Spleen (tissue), 11 donors: ENCODE data around the gene ATP5F1E. TPM values are rescaled to one million over a fixed set of nuclear protein-coding genes. Genes with fewer than 3 reads are reported as not detected.

Experiments used
- DNase-seq: peaks from one replicate; pipeline ENCODE4 v3.0.0-alpha.2; 2020
- H3K27ac ChIP-seq, 8 donors: fragments of 200-600 bp; sonication (generic) in 7 of 8; 1 replicate in 4 of 8; 2 replicates in 4 of 8; pipeline versions ENCODE4 v1.5.0 to v1.8.0; 2016 to 2021; ENCODE audit warnings: inconsistent platforms in 4 of 8, mild to moderate bottlenecking in 4 of 8, moderate library complexity in 1 of 8
- H3K27me3 ChIP-seq, 7 donors: fragments of 200-600 bp; sonication (generic) in 6 of 7; replicated peaks in 1 of 7; 1 replicate in 4 of 7; 2 replicates in 3 of 7; pipeline versions ENCODE4 v1.5.0 to v1.8.0; 2016 to 2021; ENCODE audit warnings: inconsistent platforms in 3 of 7, mild to moderate bottlenecking in 1 of 7
- H3K36me3 ChIP-seq, 6 donors: fragments of 200-600 bp; sonication (generic) in 5 of 6; 1 replicate in 4 of 6; 2 replicates in 2 of 6; pipeline versions ENCODE4 v1.5.0 to v1.8.0; 2016 to 2021; ENCODE audit warnings: inconsistent platforms in 2 of 6
- H3K4me1 ChIP-seq, 6 donors: fragments of 200-600 bp; sonication (generic) in 5 of 6; 1 replicate in 3 of 6; 2 replicates in 3 of 6; pipeline versions ENCODE4 v1.5.0 to v1.8.0; 2016 to 2021; ENCODE audit warnings: inconsistent platforms in 3 of 6
- H3K4me3 ChIP-seq, 8 donors: fragments of 200-600 bp; sonication (generic) in 7 of 8; 1 replicate in 4 of 8; 2 replicates in 4 of 8; pipeline versions ENCODE4 v1.5.0 to v1.8.0; 2016 to 2021; ENCODE audit warnings: inconsistent platforms in 4 of 8, mild to moderate bottlenecking in 4 of 8, moderate library complexity in 2 of 8
- H3K9me3 ChIP-seq, 8 donors: fragments of 200-600 bp; sonication (generic) in 7 of 8; 1 replicate in 4 of 8; 2 replicates in 4 of 8; pipeline versions ENCODE4 v1.5.0 to v1.8.0; 2016 to 2021; ENCODE audit warnings: inconsistent platforms in 4 of 8
- CTCF ChIP-seq, 11 experiments: fragments of 200-600 bp in 7 of 11; fragments of 450-650 bp in 4 of 11; sonication (generic) in 4 of 11; IDR thresholded peaks in 8 of 11; conservative IDR thresholded peaks in 3 of 11; 1 replicate in 7 of 11; 2 replicates in 4 of 11; pipeline versions ENCODE4 v1.4.0 to v1.8.0; 2016 to 2021; ENCODE audit warnings: antibody characterized with exemption in 11 of 11, inconsistent platforms in 4 of 11, mild to moderate bottlenecking in 1 of 11
- POLR2A ChIP-seq, 3 donors: fragments of 450-650 bp; IDR thresholded peaks; one replicate each; pipeline ENCODE4 v1.5.1; 2017; ENCODE audit warnings: antibody characterized with exemption in 3 of 3, mild to moderate bottlenecking in 1 of 3
- POLR2AphosphoS5 ChIP-seq, 3 donors: sonication (generic); formaldehyde crosslinking; IDR thresholded peaks; one replicate each; pipeline ENCODE4 v1.5.1; 2017; ENCODE audit warnings: antibody characterized with exemption in 3 of 3
- WGBS, 5 donors: extraction: QIAGEN DNeasy Blood & Tissue Kit in 3 of 5; methylation state at CpG; one replicate each; pipeline versions ENCODE4 v1.1.5 to v1.1.7; 2013 to 2018; 5-methylcytosine and 5-hydroxymethylcytosine counted together
- intact Hi-C: fragments of 100-400 bp; cut with DNase I; formaldehyde crosslinking; loops from one replicate; pipeline ENCODE4 v1.15.0; 2023; ENCODE audit warnings: low total_unique reads
- polyA plus RNA-seq, 3 donors: library from polyadenylated mRNA; stranded (reverse); fragments of 200-250 nt; gene quantifications; one replicate each; pipeline ENCODE4 v1.2.1, GENCODE V29; 2013
- total RNA-seq, 7 donors: library from RNA; depleted of rRNA in 3 of 7; stranded (reverse); fragments of >200 nt in 3 of 7; fragmentation: NEBNext Ultra II Directional in 4 of 7; extraction: Animal tissue kit (Norgen Biotek cat#: 25700) in 4 of 7; gene quantifications; one replicate each; pipeline versions ENCODE4 v1.1.0 to v1.2.1, GENCODE V29; 2016 to 2021
- donor health status: healthy with polysubstance abuse.
- donor health status: DM: no; HTN: no; CAD: no; lungs with moderate emphysema.
- donor health status: DM: no; HTN: no; CAD: no.
- donor health status: Bipolar disorder and iron deficiency.
- donor health status: healthy.
- donor health status: DM: no; HTN: no; CAD: no.
- donor health status: DM: yes; HTN: yes; CAD: no.

The ATP5F1E gene
- total and polyA plus RNA-seq, 10 donors, result 24.2 to 71.1 (median 64.9) TPM

GRCh38 chr20:58995461-58996225 lies 36.5 kb downstream of the ATP5F1E start:
- 88 to 91% (median 91%) methylated on average over 18 of the region's 18 CpGs for WGBS, 5 donors
- DNase-seq, result peak; percentile 44
- Histone ChIP-seq H3K27ac (peak overlapping the region in 3 of 8 donors; percentile 6 to 60 (median 9)), H3K36me3 (peaks cover 10 to 100% (median 97%) of the 10 kb centered on the region in 6 donors), H3K4me3 (no peak overlapping the region), H3K4me1 (peaks cover 0 to 43% (median 19%) of the 10 kb centered on the region in 6 donors), H3K27me3 (no peaks in the 10 kb centered on the region), H3K9me3 (no peaks in the 10 kb centered on the region)
- TF ChIP-seq POLR2A (IDR thresholded peaks at IDR 0.05) (no peak), POLR2AphosphoS5 (IDR thresholded peaks at IDR 0.05) (peak; percentile 26 to 42 (median 27))
- intact Hi-C loops, result no loop called here

GRCh38 chr20:58994390-58995159 lies 37.6 kb downstream of the ATP5F1E start:
- Histone ChIP-seq H3K27me3 (no peaks in the 10 kb centered on the region), H3K4me3 (no peak overlapping the region), H3K4me1 (peaks cover 0 to 39% (median 19%) of the 10 kb centered on the region in 6 donors), H3K27ac (peak overlapping the region in 7 of 8 donors; percentile 25 to 70 (median 58)), H3K36me3 (peaks cover 10 to 100% (median 99%) of the 10 kb centered on the region in 6 donors), H3K9me3 (no peaks in the 10 kb centered on the region)
- 79 to 87% (median 79%) methylated on average over 17 of the region's 17 CpGs for WGBS, 5 donors
- peak; percentile 72 for DNase-seq
- intact Hi-C loops, result no loop called here
- TF ChIP-seq CTCF (IDR thresholded peaks at IDR 0.05 in 8 of 11, conservative IDR thresholded peaks at IDR 0.05 in 3 of 11) (no peak), POLR2AphosphoS5 (IDR thresholded peaks at IDR 0.05) (peak in 1 of 3 donors; percentile 57), POLR2A (IDR thresholded peaks at IDR 0.05) (peak in 1 of 3 donors; percentile 3)

GRCh38 chr20:58993332-58994248 lies 38.5 kb downstream of the ATP5F1E start:
- H3K27me3 ChIP-seq, result no peaks in the 10 kb centered on the region
- peak; percentile 22 to 52 (median 43) for TF ChIP-seq POLR2AphosphoS5 (IDR thresholded peaks at IDR 0.05)
- TF ChIP-seq POLR2A (IDR thresholded peaks at IDR 0.05), result no peak
- peaks cover 10 to 100% (median 99%) of the 10 kb centered on the region in 6 donors for H3K36me3 ChIP-seq
- H3K9me3 ChIP-seq, result no peaks in the 10 kb centered on the region
- intact Hi-C loops, result no loop called here
- no peak overlapping the region for H3K4me3 ChIP-seq
- 84 to 87% (median 84%) methylated on average over 22 to 23 of the region's 23 CpGs for WGBS, 5 donors
- peaks cover 0 to 42% (median 20%) of the 10 kb centered on the region in 6 donors for H3K4me1 ChIP-seq
- peak overlapping the region in 7 of 8 donors; percentile 3 to 70 (median 26) for H3K27ac ChIP-seq
- DNase-seq, result peak; percentile 64

GRCh38 chr20:58992911-58993310 lies 39.2 kb downstream of the ATP5F1E start:
- peaks cover 0 to 48% (median 26%) of the 10 kb centered on the region in 6 donors for H3K4me1 ChIP-seq
- H3K4me3 ChIP-seq, result no peak overlapping the region
- intact Hi-C loops, result no loop called here
- WGBS, 5 donors, result 82 to 99% (median 92%) methylated on average over 3 of the region's 3 CpGs
- peaks cover 10 to 100% (median 99%) of the 10 kb centered on the region in 6 donors for H3K36me3 ChIP-seq
- H3K9me3 ChIP-seq, result no peaks in the 10 kb centered on the region
- DNase-seq, result peak; percentile 38
- no peaks in the 10 kb centered on the region for H3K27me3 ChIP-seq
- TF ChIP-seq POLR2A (IDR thresholded peaks at IDR 0.05) (no peak), CTCF (IDR thresholded peaks at IDR 0.05 in 8 of 11, conservative IDR thresholded peaks at IDR 0.05 in 3 of 11) (no peak), POLR2AphosphoS5 (IDR thresholded peaks at IDR 0.05) (no peak)
- peak overlapping the region in 4 of 8 donors; percentile 4 to 70 (median 60) for H3K27ac ChIP-seq
